ENCODE data around the gene IRF3.

IRF3 gene

GRCh38 chr19:49665351-49666119 is at the start of gene IRF3, which contains the start of gene BCL2L12:
Gene IRF3 (minus strand): TSS chr19:49665857. CDS start chr19:49664838, 1,019 bp downstream.
Gene BCL2L12 (plus strand): TSS chr19:49665933. CDS start chr19:49666693, 760 bp downstream.
- peaks cover 23% of the 10 kb centered on the region for H3K36me3 ChIP-seq (replicated peaks)
- H3K27me3 ChIP-seq (replicated peaks): no peaks in the 10 kb centered on the region
- peak; percentile 95 for DNase-seq
- peak within 1 kb of the TSS; percentile 26 for H3K27ac ChIP-seq
- TF ChIP-seq CTCF (IDR thresholded peaks at IDR 0.05; ENCODE audit: low read depth, low read length, missing control alignments): no peak
- H3K4me3 ChIP-seq (ENCODE audit: low read depth, low read length): peak within 1 kb of the TSS; percentile 92
- in situ Hi-C loops (cut with HindIII; ENCODE audit: low pct_ligation_motif_present, low sequenced_read_pairs): no loop called here

GRCh38 chr19:49713236-49713845 is 47.7 kb upstream of the IRF3 start:
- DNase-seq: no peak
- H3K27me3 ChIP-seq (replicated peaks): no peaks in the 10 kb centered on the region
- no peak overlapping the region for H3K4me3 ChIP-seq (ENCODE audit: low read depth, low read length)
- H3K27ac ChIP-seq: no peak overlapping the region
- no peaks in the 10 kb centered on the region for H3K36me3 ChIP-seq (replicated peaks)
- in situ Hi-C loops (cut with HindIII; ENCODE audit: low pct_ligation_motif_present, low sequenced_read_pairs): no loop called here
- TF ChIP-seq CTCF (IDR thresholded peaks at IDR 0.05; ENCODE audit: low read depth, low read length, missing control alignments): no peak

- DNase-seq: no peak
- no peaks in the 10 kb centered on the region for H3K36me3 ChIP-seq (replicated peaks)
- TF ChIP-seq CTCF (IDR thresholded peaks at IDR 0.05; ENCODE audit: low read depth, low read length, missing control alignments): no peak
- no peak overlapping the region for H3K4me3 ChIP-seq (ENCODE audit: low read depth, low read length)
- no peaks in the 10 kb centered on the region for H3K27me3 ChIP-seq (replicated peaks)
- H3K27ac ChIP-seq: no peak overlapping the region
- in situ Hi-C loops (cut with HindIII; ENCODE audit: low pct_ligation_motif_present, low sequenced_read_pairs): no loop called here
Measured at GRCh38 chr19:49712397-49712859, 46.8 kb upstream of the IRF3 start.

- H3K27me3 ChIP-seq (replicated peaks): no peaks in the 10 kb centered on the region
- no peak for DNase-seq
- no peaks in the 10 kb centered on the region for H3K36me3 ChIP-seq (replicated peaks)
- no peak for TF ChIP-seq CTCF (IDR thresholded peaks at IDR 0.05; ENCODE audit: low read depth, low read length, missing control alignments)
- H3K27ac ChIP-seq: no peak overlapping the region
- in situ Hi-C loops (cut with HindIII; ENCODE audit: low pct_ligation_motif_present, low sequenced_read_pairs): no loop called here
- no peak overlapping the region for H3K4me3 ChIP-seq (ENCODE audit: low read depth, low read length)
Measured at GRCh38 chr19:49710372-49710951, 44.8 kb upstream of the IRF3 start.

GRCh38 chr19:49705919-49706318 is 40.3 kb upstream of the IRF3 start:
- no peaks in the 10 kb centered on the region for H3K36me3 ChIP-seq (replicated peaks)
- no peaks in the 10 kb centered on the region for H3K27me3 ChIP-seq (replicated peaks)
- no peak overlapping the region for H3K4me3 ChIP-seq (ENCODE audit: low read depth, low read length)
- H3K27ac ChIP-seq: no peak overlapping the region
- in situ Hi-C loops (cut with HindIII; ENCODE audit: low pct_ligation_motif_present, low sequenced_read_pairs): no loop called here
- TF ChIP-seq CTCF (IDR thresholded peaks at IDR 0.05; ENCODE audit: low read depth, low read length, missing control alignments): no peak
- no peak for DNase-seq
